Measurements from ENCODE around the gene IER5.

GRCh38 chr1:181117648-181118449, 29.3 kb downstream of the IER5 start:
- TF ChIP-seq NFYB (CRISPR knock-in tag; conservative IDR thresholded peaks at IDR 0.05; ENCODE audit: low read depth) (no peak), CTCF (IDR thresholded peaks at IDR 0.05) (no peak), FOXJ3 (CRISPR knock-in tag; IDR thresholded peaks at IDR 0.05; ENCODE audit: borderline replicate concordance) (no peak), ZNF425 (CRISPR knock-in tag; conservative IDR thresholded peaks at IDR 0.05) (no peak)
